SK-N-SH (cell line): ENCODE data around the gene AGO3. TPM values are rescaled to one million over a fixed set of nuclear protein-coding genes. Genes with fewer than 3 reads are reported as not detected.

Source experiments
- CTCF ChIA-PET: fragments of 300-600, 350-600 bp; formaldehyde crosslinking; extraction: SDS; loops from one replicate; lab custom pipeline; 2021; lab: Yijun Ruan, JAX
- POLR2A ChIA-PET: fragments of 350-600 bp; sonication (Branson Sonifier 250); formaldehyde crosslinking; extraction: SDS; loops from one replicate; lab custom pipeline; 2020; ENCODE audit warnings: antibody characterized with exemption, inconsistent platforms; lab: Yijun Ruan, JAX
- DNase-seq: peaks from one replicate; pipeline ENCODE4 v3.0.0; 2012
- H2AFZ ChIP-seq: fragments of 200-600 bp; sonication (generic); 2 replicates; pipeline ENCODE4 v1.8.1; 2016; ENCODE audit warnings: antibody characterized with exemption, mild to moderate bottlenecking, low read depth
- H3F3A ChIP-seq: fragments of 200-600 bp; sonication (generic); replicated peaks from 2 replicates; pipeline ENCODE3; 2016; ENCODE audit warnings: antibody characterized with exemption, mild to moderate bottlenecking; ENCODE audit not compliant: insufficient read depth
- H3K27ac ChIP-seq, 2 experiments: fragments of 200-500 bp in 1 of 2; fragments of 200-600 bp in 1 of 2; sonication (Bioruptor generic) in 1 of 2; sonication (generic), shearing (Covaris generic) in 1 of 2; 2 replicates each; pipeline versions ENCODE4 v1.5.1 to v1.6.1; 2014 to 2016; ENCODE audit warnings: low read depth in 2 of 2, inconsistent platforms in 1 of 2, low read length in 1 of 2, mild to moderate bottlenecking in 1 of 2, mixed read lengths in 1 of 2
- H3K27me3 ChIP-seq: fragments of 200-600 bp; sonication (generic), shearing (Covaris generic); 2 replicates; pipeline ENCODE4 v1.6.1; 2016; ENCODE audit warnings: mixed run types; ENCODE audit not compliant: insufficient read depth
- H3K36me3 ChIP-seq, 2 experiments: fragments of 200-500 bp in 1 of 2; fragments of 200-600 bp in 1 of 2; sonication (Bioruptor generic) in 1 of 2; sonication (generic) in 1 of 2; replicated peaks in 1 of 2; 2 replicates each; pipeline versions ENCODE3 to v1.5.1; 2014 to 2016; ENCODE audit warnings: low read length in 1 of 2, mild to moderate bottlenecking in 1 of 2; ENCODE audit not compliant: insufficient read depth in 2 of 2, control insufficient read depth in 1 of 2
- H3K4me1 ChIP-seq, 2 experiments: fragments of 200-500 bp in 1 of 2; fragments of 200-600 bp in 1 of 2; sonication (Bioruptor generic) in 1 of 2; sonication (generic), shearing (Covaris generic) in 1 of 2; 2 replicates each; pipeline versions ENCODE4 v1.5.1 to v1.6.1; 2014 to 2016; ENCODE audit warnings: low read depth in 1 of 2, low read length in 1 of 2, mixed run types in 1 of 2; ENCODE audit not compliant: insufficient read depth in 2 of 2, control insufficient read depth in 1 of 2
- H3K4me2 ChIP-seq: fragments of 200-600 bp; sonication (generic), shearing (Covaris generic); 2 replicates; pipeline ENCODE4 v1.6.1; 2017; ENCODE audit warnings: mixed run types
- H3K4me3 ChIP-seq, 2 experiments: fragments of 200-500 bp in 1 of 2; fragments of 200-600 bp in 1 of 2; sonication (Bioruptor generic) in 1 of 2; sonication (generic), shearing (Covaris generic) in 1 of 2; 2 replicates each; pipeline versions ENCODE4 v1.5.1 to v1.8.1; 2014 to 2016; ENCODE audit warnings: low read depth in 2 of 2, inconsistent platforms in 1 of 2, low read length in 1 of 2, mild to moderate bottlenecking in 1 of 2, mixed read lengths in 1 of 2, moderate library complexity in 1 of 2
- H3K79me2 ChIP-seq: fragments of 200-600 bp; sonication (generic); 2 replicates; pipeline ENCODE4 v1.8.1; 2017; ENCODE audit warnings: mild to moderate bottlenecking; ENCODE audit not compliant: insufficient read depth
- H3K9ac ChIP-seq: fragments of 200-600 bp; sonication (generic); 2 replicates; pipeline ENCODE4 v1.6.1; 2017; ENCODE audit warnings: mixed run types
- H3K9me2 ChIP-seq: fragments of 200-600 bp; sonication (generic); 2 replicates; pipeline ENCODE4 v1.6.1; 2017; ENCODE audit warnings: mixed run types
- H3K9me3 ChIP-seq: fragments of 200-600 bp; sonication (generic); 2 replicates; pipeline ENCODE4 v1.6.1; 2017; ENCODE audit warnings: mixed run types, mild to moderate bottlenecking, moderate library complexity
- H4K20me1 ChIP-seq: fragments of 200-600 bp; sonication (generic); 2 replicates; pipeline ENCODE4 v1.6.1; 2017; ENCODE audit warnings: mild to moderate bottlenecking, mixed run types; ENCODE audit not compliant: insufficient read depth
- CHD2 ChIP-seq: fragments of 150-350 bp; IDR thresholded peaks from 2 replicates; pipeline ENCODE4 v1.6.1; 2018; ENCODE audit warnings: low read length; ENCODE audit not compliant: partially characterized antibody
- GABPA ChIP-seq: IDR thresholded peaks from 2 replicates; pipeline ENCODE4 v1.4.0; 2012; ENCODE audit warnings: low read depth, mild to moderate bottlenecking
- MEF2A ChIP-seq: IDR thresholded peaks from 2 replicates; pipeline ENCODE4 v1.4.0; 2012; ENCODE audit warnings: low read depth, borderline replicate concordance
- USF2 ChIP-seq: fragments of 150-350 bp; IDR thresholded peaks from 2 replicates; pipeline ENCODE4 v1.6.1; 2017; ENCODE audit warnings: antibody characterized with exemption, low read length, low read depth, borderline replicate concordance
- ZBTB33 ChIP-seq: IDR thresholded peaks from 2 replicates; pipeline ENCODE4 v1.4.0; 2012; ENCODE audit warnings: low read depth, borderline replicate concordance
- WGBS: methylation state at CpG from one replicate; pipeline ENCODE4 v1.1.6; 2017; ENCODE audit warnings: low lambda C conversion rate; 5-methylcytosine and 5-hydroxymethylcytosine counted together
- polyA plus RNA-seq, 3 experiments: library from polyadenylated mRNA; depleted of rRNA; stranded (reverse); fragments of >200 nt; gene quantifications; 2 replicates each; pipeline ENCODE4 v1.2.3, GENCODE V29; 2012
- TF ChIP-seq, protein P1 (sequence below): IDR thresholded peaks from 2 replicates; pipeline ENCODE4 v1.6.1; 2012; ENCODE audit warnings: mild to moderate bottlenecking, low read depth, low read length, moderate library complexity
- TF ChIP-seq, protein P2 (sequence below): fragments of 200-600 bp; sonication (generic); IDR thresholded peaks from 2 replicates; pipeline ENCODE4 v1.6.1; 2017; ENCODE audit warnings: antibody characterized with exemption, mild to moderate bottlenecking, moderate library complexity

Gene AGO3
- polyA plus RNA-seq, 1 of the 3 experiments (the other 2 are of a cell fraction): 6.7 TPM

DNA sequence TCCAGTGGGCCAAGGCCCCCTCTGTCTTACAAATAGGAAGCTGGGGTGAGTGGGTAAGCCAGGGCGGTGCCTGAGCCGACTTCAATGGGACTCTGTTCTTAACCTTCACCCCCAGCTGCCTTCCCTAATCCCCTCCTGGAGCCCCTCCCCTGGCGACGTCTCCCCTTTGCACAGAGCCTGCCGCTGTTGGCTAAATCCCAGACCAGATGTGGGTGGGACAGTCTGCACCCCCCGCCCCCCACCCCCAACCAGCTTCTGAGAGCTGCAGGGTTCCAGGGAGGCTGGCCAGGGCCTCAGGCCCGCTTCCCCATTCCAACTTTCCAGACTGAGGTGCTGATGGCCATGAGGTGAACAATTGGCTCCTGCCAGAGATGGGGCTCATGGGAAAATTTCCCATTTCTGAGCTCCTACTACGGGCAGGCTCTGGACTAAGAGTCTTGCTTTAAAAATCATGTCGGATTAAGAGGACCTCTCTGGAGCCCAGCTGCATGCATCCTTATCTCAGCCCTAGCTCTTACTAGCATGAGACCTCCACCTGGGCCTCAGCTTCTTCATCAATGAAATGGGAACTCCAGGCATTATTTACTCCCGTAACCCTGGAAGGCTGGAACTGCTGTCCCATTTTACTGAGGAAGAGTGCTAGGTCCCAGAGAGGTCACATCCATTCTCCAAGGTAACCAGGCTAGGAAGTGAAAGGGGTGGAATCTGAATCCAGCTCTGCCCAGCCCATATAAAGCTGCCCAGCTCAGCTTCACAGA is 187.7 kb downstream of the AGO3 start:
- Histone ChIP-seq H3F3A (peaks cover 9% of the 10 kb centered on the region), H2AFZ (no peak overlapping the region), H3K9me3 (no peaks in the 10 kb centered on the region), H4K20me1 (no peaks in the 10 kb centered on the region), H3K9me2 (no peaks in the 10 kb centered on the region), H3K4me3 (no peak overlapping the region), H3K4me2 (no peak overlapping the region), H3K9ac (no peak overlapping the region), H3K4me1 (peaks cover 10 to 28% of the 10 kb centered on the region in 2 experiments; a peak in 2 of 4 replicates), H3K27ac (no peak overlapping the region), H3K79me2 (no peaks in the 10 kb centered on the region), H3K36me3 (no peaks in the 10 kb centered on the region), H3K27me3 (no peaks in the 10 kb centered on the region)
- DNase-seq: peak; percentile 40
- TF ChIP-seq USF2: no peak
- no peak for TF ChIP-seq CHD2
- no peak for TF ChIP-seq MEF2A
- no peak for TF ChIP-seq GABPA
- ChIA-PET CTCF (interaction anchor here (0.6 to 32.6 kb wide), 6 partner anchors 15 to 70 kb away, joined by 3 to 700 read pairs (median 4); partner anchors contain the start of gene TRAPPC3), POLR2A (no interaction called here)
- 97% methylated on average over 8 of the region's 10 CpGs for whole genome bisulfite sequencing

DNA sequence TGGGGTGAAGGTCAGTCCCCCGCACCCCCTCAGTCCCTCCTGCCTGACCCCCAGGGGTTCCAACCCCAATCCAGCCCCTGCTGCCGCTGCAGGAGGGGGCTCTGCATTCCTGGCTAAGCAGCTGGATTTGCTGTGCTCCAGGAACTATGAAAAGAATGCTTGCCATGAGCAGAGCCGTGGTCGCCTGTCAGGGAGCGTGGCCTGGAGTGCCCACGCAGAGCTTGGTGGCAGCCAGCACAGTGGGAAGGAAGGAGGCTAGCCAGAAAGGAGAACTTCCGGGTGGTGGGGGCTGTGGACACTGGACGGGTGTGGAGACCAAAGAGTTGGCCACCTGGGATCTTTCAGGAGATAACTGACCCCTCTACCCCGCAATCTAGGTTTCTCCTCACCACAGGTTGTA is 188.6 kb downstream of the AGO3 start:
- Histone ChIP-seq H2AFZ (no peak overlapping the region), H4K20me1 (no peaks in the 10 kb centered on the region), H3K27me3 (no peaks in the 10 kb centered on the region), H3K79me2 (no peaks in the 10 kb centered on the region), H3F3A (peaks cover 9% of the 10 kb centered on the region), H3K27ac (no peak overlapping the region), H3K9ac (no peak overlapping the region), H3K9me3 (no peaks in the 10 kb centered on the region)
- 76% methylated on average over 7 of the region's 9 CpGs for WGBS
- CTCF ChIA-PET: interaction anchor here (5.2 to 32.6 kb wide), 2 partner anchors 16 to 19 kb away, joined by 47 to 700 read pairs; no protein-coding TSS in a partner anchor
- TF ChIP-seq, protein P1, sequence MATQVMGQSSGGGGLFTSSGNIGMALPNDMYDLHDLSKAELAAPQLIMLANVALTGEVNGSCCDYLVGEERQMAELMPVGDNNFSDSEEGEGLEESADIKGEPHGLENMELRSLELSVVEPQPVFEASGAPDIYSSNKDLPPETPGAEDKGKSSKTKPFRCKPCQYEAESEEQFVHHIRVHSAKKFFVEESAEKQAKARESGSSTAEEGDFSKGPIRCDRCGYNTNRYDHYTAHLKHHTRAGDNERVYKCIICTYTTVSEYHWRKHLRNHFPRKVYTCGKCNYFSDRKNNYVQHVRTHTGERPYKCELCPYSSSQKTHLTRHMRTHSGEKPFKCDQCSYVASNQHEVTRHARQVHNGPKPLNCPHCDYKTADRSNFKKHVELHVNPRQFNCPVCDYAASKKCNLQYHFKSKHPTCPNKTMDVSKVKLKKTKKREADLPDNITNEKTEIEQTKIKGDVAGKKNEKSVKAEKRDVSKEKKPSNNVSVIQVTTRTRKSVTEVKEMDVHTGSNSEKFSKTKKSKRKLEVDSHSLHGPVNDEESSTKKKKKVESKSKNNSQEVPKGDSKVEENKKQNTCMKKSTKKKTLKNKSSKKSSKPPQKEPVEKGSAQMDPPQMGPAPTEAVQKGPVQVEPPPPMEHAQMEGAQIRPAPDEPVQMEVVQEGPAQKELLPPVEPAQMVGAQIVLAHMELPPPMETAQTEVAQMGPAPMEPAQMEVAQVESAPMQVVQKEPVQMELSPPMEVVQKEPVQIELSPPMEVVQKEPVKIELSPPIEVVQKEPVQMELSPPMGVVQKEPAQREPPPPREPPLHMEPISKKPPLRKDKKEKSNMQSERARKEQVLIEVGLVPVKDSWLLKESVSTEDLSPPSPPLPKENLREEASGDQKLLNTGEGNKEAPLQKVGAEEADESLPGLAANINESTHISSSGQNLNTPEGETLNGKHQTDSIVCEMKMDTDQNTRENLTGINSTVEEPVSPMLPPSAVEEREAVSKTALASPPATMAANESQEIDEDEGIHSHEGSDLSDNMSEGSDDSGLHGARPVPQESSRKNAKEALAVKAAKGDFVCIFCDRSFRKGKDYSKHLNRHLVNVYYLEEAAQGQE: no peak
- TF ChIP-seq ZBTB33: no peak
- TF ChIP-seq, protein P2, sequence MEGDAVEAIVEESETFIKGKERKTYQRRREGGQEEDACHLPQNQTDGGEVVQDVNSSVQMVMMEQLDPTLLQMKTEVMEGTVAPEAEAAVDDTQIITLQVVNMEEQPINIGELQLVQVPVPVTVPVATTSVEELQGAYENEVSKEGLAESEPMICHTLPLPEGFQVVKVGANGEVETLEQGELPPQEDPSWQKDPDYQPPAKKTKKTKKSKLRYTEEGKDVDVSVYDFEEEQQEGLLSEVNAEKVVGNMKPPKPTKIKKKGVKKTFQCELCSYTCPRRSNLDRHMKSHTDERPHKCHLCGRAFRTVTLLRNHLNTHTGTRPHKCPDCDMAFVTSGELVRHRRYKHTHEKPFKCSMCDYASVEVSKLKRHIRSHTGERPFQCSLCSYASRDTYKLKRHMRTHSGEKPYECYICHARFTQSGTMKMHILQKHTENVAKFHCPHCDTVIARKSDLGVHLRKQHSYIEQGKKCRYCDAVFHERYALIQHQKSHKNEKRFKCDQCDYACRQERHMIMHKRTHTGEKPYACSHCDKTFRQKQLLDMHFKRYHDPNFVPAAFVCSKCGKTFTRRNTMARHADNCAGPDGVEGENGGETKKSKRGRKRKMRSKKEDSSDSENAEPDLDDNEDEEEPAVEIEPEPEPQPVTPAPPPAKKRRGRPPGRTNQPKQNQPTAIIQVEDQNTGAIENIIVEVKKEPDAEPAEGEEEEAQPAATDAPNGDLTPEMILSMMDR: no peak
- TF ChIP-seq, all 33 proteins: peak for 0
- POLR2A ChIA-PET: no interaction called here
- no peak overlapping the region for H3K4me2 ChIP-seq
- H3K9me2 ChIP-seq: no peaks in the 10 kb centered on the region
- H3K4me1 ChIP-seq: peaks cover 10 to 27% of the 10 kb centered on the region in 2 experiments; a peak in 2 of 4 replicates
- no peak overlapping the region for H3K4me3 ChIP-seq
- H3K36me3 ChIP-seq: no peaks in the 10 kb centered on the region
- no peak for DNase-seq
